IMR-90 (cell line): ENCODE measurements around the gene RPS2.

Source experiments
- BHLHE40 ChIP-seq: fragments of 150-350 bp; IDR thresholded peaks from 2 replicates; pipeline ENCODE4 v1.6.1; 2016; ENCODE audit warnings: mild to moderate bottlenecking, low read depth, low read length
- CEBPB ChIP-seq: IDR thresholded peaks from 2 replicates; pipeline ENCODE4 v1.6.1; 2012; ENCODE audit warnings: low read depth, low read length, improper control_type of control experiment
- CHD1 ChIP-seq: IDR thresholded peaks from 2 replicates; pipeline ENCODE4 v1.6.1; 2012; ENCODE audit warnings: low read depth, low read length, improper control_type of control experiment
- FOS ChIP-seq: fragments of 150-350 bp; IDR thresholded peaks from 2 replicates; pipeline ENCODE4 v1.6.1; 2016; ENCODE audit warnings: low read depth, low read length
- NFE2L2 ChIP-seq: fragments of 150-350 bp; IDR thresholded peaks from 2 replicates; pipeline ENCODE4 v1.6.1; 2016; ENCODE audit warnings: low read depth, mild to moderate bottlenecking, low read length
- POLR2A ChIP-seq: IDR thresholded peaks from 2 replicates; pipeline ENCODE4 v1.6.1; 2012; ENCODE audit warnings: mild to moderate bottlenecking, low read depth, low read length
- RAD21 ChIP-seq: IDR thresholded peaks from 2 replicates; pipeline ENCODE4 v1.6.1; 2012; ENCODE audit warnings: low read length, improper control_type of control experiment
- SMC3 ChIP-seq: fragments of 150-350 bp; IDR thresholded peaks from 2 replicates; pipeline ENCODE4 v1.6.1; 2016; ENCODE audit warnings: low read depth, mild to moderate bottlenecking, antibody characterized with exemption, low read length, moderate library complexity
- TF ChIP-seq, protein P1 (sequence below): conservative IDR thresholded peaks from 2 replicates; pipeline ENCODE4 v1.5.1; 2012; ENCODE audit warnings: mild to moderate bottlenecking, low read depth, low read length, improper control_type of control experiment

- TF ChIP-seq, protein P1, sequence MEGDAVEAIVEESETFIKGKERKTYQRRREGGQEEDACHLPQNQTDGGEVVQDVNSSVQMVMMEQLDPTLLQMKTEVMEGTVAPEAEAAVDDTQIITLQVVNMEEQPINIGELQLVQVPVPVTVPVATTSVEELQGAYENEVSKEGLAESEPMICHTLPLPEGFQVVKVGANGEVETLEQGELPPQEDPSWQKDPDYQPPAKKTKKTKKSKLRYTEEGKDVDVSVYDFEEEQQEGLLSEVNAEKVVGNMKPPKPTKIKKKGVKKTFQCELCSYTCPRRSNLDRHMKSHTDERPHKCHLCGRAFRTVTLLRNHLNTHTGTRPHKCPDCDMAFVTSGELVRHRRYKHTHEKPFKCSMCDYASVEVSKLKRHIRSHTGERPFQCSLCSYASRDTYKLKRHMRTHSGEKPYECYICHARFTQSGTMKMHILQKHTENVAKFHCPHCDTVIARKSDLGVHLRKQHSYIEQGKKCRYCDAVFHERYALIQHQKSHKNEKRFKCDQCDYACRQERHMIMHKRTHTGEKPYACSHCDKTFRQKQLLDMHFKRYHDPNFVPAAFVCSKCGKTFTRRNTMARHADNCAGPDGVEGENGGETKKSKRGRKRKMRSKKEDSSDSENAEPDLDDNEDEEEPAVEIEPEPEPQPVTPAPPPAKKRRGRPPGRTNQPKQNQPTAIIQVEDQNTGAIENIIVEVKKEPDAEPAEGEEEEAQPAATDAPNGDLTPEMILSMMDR: no peak
- TF ChIP-seq POLR2A (no peak), SMC3 (no peak), NFE2L2 (no peak), FOS (no peak), CEBPB (no peak), CHD1 (no peak), RAD21 (no peak), BHLHE40 (no peak)
These were observed 22.6 kb upstream of the RPS2 start for GRCh38 chr16:1987198-1987597.
